Posterior vena cava (tissue), 2 donors: Measurements from ENCODE around the gene HDHD5. TPM values are rescaled to one million over a fixed set of nuclear protein-coding genes. Genes with fewer than 3 reads are reported as not detected.

Experiments
- DNase-seq: peaks from one replicate; pipeline ENCODE4 v3.0.0-alpha.2; 2020; ENCODE audit warnings: low spot score
- intact Hi-C, 2 donors: fragments of 100-400 bp; cut with DNase I; formaldehyde crosslinking; loops; one replicate each; pipeline versions ENCODE4 v1.14.1 to v1.14.2; 2022 to 2023
- total RNA-seq, 2 donors: library from RNA; stranded (reverse); fragmentation: NEBNext Ultra II Directional; extraction: Animal tissue kit (Norgen Biotek cat#: 25700); gene quantifications; one replicate each; pipeline ENCODE4 v1.2.1, GENCODE V29; 2021
- donor health status: DM: yes; HTN: yes; CAD: no.
- donor health status: DM: yes; HTN: yes; CAD: no.

The HDHD5 gene
- total RNA-seq, 2 donors from 2014 or later, result 19.6 to 19.9 TPM

DNA sequence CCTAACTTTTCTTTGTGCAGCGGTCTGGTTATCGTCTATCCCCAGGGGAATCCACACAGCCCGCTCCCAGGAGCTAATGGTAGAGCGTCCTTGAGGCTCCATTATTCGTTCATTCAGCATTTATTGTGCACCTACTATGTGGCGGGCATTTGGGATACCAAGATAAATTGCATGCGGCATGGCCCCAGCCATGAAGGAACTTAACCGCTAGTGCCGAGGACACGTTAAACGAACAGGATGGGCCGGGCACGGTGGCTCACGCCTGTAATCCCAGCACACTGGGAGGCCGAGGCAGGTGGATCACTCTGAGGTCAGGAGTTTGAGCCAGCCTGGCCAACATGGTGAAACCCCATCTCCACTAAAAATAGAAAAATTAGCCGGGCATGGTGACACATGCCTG is 49.1 kb downstream of the HDHD5 start:
- DNase-seq, result peak; percentile 57

DNA sequence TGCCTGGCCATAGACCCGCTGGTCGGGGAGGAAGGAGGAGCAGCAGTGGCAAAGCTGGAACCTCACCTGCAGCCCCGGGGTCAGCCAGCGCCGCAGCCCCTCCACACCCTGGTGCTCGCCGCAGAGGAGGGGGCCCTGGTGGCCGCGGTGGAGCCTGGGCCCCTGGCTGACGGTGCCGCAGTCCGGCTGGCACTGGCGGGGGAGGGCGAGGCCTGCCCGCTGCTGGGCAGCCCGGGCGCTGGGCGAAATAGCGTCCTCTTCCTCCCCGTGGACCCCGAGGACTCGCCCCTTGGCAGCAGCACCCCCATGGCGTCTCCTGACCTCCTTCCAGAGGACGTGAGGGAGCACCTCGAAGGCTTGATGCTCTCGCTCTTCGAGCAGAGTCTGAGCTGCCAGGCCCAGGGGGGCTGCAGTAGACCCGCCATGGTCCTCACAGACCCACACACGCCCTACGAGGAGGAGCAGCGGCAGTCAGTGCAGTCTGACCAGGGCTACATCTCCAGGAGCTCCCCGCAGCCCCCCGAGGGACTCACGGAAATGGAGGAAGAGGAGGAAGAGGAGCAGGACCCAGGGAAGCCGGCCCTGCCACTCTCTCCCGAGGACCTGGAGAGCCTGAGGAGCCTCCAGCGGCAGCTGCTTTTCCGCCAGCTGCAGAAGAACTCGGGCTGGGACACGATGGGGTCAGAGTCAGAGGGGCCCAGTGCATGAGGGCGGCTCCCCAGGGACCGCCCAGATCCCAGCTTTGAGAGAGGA is 49.8 kb downstream of the HDHD5 start:
- DNase-seq, result peak; percentile 75
- intact Hi-C loops, result no loop called here

More for the DNA sequence above, 49.1 kb downstream of the HDHD5 start:
- intact Hi-C loops, result no loop called here

DNA sequence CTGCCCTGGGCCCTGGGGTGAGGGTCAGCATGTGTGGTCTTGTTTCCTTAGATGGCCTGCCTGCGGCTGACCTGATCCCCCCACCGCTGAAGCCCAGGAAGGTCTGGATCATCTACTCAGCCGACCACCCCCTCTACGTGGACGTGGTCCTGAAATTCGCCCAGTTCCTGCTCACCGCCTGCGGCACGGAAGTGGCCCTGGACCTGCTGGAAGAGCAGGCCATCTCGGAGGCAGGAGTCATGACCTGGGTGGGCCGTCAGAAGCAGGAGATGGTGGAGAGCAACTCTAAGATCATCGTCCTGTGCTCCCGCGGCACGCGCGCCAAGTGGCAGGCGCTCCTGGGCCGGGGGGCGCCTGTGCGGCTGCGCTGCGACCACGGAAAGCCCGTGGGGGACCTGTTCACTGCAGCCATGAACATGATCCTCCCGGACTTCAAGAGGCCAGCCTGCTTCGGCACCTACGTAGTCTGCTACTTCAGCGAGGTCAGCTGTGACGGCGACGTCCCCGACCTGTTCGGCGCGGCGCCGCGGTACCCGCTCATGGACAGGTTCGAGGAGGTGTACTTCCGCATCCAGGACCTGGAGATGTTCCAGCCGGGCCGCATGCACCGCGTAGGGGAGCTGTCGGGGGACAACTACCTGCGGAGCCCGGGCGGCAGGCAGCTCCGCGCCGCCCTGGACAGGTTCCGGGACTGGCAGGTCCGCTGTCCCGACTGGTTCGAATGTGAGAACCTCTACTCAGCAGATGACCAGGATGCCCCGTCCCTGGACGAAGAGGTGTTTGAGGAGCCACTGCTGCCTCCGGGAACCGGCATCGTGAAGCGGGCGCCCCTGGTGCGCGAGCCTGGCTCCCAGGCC is 50.6 kb downstream of the HDHD5 start:
- intact Hi-C loops, result no loop called here
- peak; percentile 81 for DNase-seq

DNA sequence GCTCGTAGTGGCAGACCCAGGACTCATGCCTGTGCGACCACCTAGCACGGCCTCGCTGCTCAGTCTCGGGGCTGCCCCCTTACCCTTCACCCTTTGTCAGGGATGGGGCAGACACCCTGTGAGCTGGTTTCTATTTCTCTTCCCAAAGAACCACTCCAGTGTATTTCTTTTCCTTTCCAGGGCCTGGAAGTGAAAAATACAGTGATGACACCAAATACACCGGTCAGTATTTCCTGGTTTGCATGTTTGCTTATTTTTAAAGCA is 51.6 kb downstream of the HDHD5 start:
- intact Hi-C loops, result no loop called here
- DNase-seq, result peak; percentile 34

DNA sequence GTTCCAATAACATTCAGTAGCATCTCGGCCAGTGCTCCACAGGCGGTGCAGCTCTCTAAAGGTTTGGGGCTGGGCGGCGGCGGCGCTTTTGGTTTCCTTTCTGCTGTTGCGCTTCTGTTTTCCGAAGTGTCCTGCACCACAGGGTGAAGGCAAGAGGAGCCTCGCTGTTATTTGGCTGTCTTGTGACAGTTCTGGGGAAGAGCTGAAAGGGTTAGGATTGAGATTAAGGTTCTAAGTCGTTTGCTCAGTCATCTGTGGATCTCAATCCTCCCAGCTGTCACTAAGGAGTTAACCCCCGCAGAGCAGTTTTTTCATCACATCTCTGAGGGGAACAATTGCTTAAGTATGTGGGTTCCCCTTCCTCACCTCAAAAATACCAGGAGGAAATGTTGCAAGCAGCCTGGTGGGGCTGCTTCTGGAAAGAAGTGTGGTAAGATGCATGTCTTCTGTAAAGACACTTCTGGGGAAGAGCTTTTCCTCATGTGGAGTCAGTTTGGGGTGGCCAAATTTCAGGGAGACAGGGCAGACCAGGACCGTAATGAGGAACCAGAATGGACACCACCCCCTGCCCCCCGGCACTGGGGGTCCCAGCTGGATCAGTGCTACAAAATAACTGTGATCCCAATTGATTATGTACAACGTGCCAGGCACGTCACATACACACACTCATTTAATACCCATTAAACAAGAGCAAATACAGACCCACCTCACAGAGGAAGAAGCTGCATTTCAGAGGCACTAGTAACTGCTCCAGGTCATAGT is 52.1 kb downstream of the HDHD5 start:
- intact Hi-C loops, result no loop called here
- DNase-seq, result peak; percentile 81

DNA sequence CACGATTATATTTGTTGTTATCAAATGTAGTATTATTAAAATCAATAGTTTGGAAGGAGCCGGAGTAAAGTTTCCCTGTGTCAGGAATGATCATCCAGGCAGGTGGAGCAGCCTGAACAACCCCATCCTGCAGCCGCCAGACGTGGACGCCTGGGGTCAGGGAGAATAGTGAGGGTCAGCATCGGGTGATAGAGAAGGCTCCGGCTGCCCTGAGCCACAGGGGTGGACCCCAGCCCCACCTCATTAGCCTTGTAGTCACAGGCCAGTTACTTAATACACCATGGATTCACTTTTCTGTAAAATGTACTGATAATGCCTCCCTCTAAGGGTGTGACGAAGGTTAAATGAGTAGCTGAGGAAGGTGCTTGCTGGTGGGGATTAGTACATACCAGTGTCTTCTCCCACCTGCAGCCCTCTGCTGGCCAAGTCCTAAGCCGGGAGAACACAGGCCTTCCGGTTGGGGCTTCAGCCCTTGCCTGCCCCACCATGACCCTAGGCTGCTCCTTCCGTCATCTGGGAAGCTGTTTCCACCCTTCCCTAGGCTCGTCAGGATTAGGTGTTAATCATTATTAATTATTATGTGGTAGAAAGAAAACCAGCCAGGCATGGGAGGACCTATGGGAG is 52.8 kb downstream of the HDHD5 start:
- intact Hi-C loops, result no loop called here

DNA sequence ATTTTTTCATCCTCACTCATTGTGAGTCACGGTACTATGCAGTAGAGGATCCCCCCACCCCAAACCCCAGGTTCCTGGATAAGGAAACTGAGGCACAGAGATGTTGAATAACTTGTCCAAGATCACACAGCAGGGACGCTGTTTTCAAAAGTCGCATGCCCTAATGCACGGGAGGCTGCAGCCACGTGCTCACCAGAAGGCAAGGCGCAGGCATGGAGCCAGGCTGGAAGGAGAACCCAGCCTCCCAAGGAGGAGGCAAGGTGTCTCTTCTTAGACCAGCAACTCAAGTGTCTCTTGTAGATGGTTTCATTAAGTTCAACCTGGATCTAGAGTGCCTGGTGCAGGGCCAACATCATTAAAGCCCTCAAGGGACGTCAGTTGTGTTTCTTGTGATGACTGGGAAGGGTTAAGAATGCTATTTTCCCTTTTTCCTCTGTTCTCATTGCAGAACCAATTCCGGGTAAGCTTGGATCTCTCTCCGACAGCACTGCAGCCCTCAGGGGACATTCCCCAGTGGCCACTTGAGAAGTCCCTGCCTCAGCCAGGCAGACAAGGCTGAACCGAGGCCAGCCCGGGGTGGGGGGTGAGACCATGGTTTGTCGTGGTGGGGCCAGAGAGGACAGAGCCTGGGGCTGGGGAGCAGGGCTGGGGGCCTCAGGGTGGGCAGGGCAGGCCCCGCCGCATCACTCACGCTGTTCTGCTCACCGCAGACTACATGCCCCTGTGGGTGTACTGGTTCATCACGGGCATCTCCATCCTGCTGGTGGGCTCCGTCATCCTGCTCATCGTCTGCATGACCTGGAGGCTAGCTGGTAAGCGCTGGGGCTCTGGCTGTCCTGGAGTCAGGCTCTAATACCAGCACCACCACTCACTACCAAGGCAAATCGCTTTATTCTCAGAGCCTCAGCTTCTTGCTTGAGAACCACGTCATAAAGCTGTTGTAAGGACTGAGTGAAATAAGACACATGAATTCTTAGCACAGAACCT is 53.6 kb downstream of the HDHD5 start:
- DNase-seq, result peak; percentile 58
- intact Hi-C loops, result no loop called here

More for the DNA sequence above, 52.8 kb downstream of the HDHD5 start:
- peak; percentile 18 for DNase-seq

DNA sequence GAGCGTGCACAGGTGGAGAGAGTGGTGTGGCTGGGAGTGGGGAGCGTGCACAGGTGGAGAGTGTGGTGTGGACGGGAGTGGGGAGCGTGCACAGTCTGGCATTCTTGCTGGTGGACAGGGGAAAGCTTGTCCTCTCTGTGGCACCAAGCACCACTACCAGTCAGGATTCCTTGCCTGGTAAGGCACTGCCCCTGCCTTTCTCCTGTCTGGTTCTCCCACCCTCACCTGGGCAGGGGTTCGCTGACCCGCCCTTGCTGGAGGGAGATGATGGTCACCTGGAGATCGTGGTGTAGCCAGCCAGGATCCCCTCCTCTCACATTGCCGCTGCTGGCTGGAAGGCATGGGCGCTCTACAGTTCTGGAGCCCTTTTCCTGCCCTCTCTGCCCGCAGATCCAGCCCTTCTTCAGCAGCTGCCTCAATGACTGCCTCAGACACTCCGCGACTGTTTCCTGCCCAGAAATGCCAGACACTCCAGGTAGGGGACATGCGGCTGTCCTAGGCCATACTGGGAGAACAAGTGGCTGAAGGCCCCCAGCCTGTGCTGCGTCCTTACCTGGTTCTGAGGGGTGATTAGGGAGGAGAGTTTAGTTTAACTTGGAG is 54.6 kb downstream of the HDHD5 start:
- DNase-seq, result peak; percentile 44
- intact Hi-C loops, result no loop called here

DNA sequence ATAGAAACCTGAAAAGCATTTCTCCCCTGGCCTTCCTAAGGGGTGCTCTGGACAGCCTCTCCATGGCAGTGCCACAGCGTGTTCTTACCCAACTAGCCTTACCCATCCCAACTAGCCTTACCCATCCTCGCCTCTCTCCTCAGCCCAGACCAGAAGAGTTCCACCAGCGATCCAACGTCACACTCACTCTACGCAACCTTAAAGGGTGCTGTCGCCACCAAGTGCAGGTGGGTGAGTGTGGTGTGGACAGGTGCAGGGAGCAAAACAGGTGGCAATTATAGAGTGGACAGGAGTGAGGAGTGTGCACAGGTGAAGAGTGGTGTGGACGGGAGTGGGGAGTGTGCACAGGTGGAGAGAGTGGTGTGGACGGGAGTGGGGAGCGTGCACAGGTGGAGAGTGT is 55.7 kb downstream of the HDHD5 start:
- peak; percentile 40 for DNase-seq

DNA sequence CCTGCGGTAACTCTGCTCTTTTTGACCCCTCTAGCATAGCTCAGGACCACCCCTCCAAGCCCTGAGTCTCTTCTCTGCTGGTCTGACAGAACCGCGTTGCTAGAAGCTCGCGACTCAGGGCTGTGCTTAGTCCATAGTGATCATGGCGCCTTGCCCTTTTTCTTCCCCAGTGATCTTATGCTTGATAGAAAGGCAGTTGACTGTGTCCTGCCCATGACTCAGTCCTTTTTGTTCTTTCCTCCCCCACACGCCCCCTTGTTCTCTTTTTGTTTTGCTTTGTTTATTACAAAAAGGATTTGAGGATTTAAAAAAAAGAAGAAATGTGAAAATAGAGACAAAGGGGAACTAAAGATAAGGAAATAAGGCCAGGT is 56.8 kb downstream of the HDHD5 start:
- DNase-seq, result peak; percentile 40
- intact Hi-C loops, result no loop called here

More for the DNA sequence above, 55.7 kb downstream of the HDHD5 start:
- intact Hi-C loops, result no loop called here

DNA sequence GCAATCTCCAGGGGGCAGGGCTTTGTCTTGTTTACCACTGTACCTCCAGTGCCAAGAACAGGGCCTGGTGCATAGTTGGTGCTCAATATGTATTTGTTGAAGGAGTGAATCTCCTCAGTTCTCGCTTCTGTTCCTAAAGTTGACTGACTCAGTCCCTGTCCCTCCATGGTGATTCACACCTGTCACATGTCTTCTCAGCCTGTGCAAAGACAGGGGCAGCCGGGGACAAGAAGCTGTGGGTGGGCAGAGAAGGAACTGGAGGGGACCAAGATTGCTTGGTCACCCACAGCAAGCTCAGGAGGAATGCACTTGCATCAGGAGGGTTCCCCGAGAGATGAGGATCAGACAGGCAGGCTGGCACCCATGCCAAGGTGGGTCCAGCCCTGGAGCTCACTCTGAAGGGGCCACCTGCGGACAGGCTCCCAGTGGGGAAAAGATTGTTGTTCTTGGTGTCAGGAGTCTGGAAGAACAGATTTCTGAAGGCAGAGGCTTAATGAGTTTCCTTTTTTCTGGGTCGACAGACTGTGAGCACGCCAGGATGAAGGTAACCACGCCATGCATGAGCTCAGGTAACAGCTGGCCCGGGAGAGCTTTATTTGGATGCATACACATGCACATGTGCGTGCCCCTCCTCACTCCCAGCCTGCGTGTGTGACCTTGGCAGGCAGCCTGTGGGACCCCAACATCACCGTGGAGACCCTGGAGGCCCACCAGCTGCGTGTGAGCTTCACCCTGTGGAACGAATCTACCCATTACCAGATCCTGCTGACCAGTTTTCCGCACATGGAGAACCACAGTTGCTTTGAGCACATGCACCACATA is 57.4 kb downstream of the HDHD5 start:
- intact Hi-C loops, result no loop called here

DNA sequence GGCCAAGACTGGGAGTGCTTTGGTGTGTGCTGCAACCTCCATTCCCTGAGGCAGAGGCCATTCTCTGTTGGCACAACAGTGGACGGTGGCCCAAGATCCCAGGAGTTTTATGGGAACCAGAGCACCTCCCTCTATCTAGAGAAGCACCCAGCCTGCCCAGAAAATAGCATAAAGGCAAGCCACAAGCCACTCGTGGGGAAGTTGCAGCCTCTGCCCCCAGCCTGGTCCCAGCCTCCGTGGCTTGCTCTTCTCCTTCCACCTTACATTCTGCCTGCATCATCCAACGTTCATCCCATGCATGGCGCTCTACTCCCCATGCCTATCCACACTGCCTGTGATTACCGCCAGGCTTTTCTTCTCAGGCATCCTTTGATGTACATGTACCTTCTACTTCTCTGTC is 58.5 kb downstream of the HDHD5 start:
- peak; percentile 44 for DNase-seq
- intact Hi-C loops, result no loop called here

More for the DNA sequence above, 57.4 kb downstream of the HDHD5 start:
- DNase-seq, result peak; percentile 35

DNA sequence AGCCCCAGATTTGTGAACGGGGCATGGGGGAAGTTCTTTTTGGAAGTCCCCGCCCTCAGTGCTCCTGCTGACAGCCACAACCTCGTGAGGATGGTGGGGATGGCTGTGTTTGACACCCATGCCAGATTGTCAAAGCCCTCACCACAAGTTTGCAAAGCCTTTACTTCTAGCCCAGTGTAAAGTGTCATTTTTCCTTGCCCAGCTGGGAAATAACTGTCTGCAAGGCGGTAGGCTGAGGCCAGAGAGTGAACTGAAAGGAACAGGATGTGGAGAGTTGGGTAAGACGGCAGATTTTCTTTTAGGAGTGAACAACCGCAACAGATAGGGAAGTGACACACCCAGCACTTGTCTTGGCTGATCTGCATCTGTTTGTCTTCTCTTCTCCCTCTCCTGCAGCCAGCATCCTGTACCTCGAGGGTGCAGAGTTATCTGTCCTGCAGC is 60.7 kb downstream of the HDHD5 start:
- peak; percentile 59 for DNase-seq
- intact Hi-C loops, result no loop called here

DNA sequence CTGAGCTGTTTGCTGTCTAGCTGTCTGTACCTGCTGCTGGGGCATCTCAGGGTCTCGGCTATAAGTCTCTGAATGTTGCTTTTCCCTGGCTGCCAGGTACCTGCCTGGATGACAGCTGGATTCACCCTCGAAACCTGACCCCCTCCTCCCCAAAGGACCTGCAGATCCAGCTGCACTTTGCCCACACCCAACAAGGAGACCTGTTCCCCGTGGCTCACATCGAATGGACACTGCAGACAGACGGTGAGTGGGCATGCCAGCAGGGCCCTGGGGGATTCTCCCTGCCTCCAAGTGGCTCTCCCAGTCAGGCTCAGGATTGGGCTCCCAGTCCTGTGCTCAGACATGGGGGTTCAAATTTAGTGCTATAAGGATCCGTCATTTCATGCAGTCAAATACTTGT is 61.4 kb downstream of the HDHD5 start:
- peak; percentile 57 for DNase-seq
- intact Hi-C loops, result no loop called here

DNA sequence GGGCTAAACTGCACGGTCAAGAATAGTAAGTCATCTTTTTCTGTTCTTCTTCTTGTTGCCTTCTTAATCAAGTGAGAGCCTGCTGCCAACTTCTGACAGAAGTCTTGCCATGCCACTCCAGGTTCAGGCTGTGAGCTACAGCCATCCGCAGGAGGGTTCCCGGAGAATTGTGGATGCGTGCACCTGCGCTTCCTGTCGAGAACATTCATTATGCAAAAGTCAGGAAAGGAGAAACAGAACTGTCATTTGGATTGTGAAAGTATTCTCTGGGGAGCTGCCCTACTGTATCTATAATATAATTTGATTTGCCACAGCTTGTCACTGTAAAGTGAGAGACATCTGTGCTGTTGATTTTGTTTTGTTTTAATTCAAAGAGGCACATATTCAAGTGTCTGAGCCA is 62.0 kb downstream of the HDHD5 start:
- intact Hi-C loops, result no loop called here

DNA sequence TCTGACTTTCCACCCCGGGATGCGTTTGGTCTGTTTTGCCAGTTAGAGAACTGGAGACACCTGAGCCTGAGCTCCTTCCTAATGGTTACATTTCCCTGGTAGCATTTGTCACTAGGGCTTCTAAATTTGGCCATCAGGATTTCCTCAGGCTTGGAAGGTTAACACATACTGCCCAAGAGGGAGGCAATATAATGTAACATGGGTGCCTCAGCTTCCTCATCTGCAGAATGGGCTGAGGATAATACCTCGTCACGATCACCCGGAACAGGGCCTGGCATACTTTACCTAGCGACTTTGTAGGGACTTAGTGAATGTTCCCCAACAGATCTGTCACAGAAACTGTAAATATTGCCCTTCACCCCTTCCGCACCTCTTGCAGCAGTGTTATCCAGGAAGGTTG is 63.0 kb downstream of the HDHD5 start:
- intact Hi-C loops, result no loop called here
- peak; percentile 3 for DNase-seq

More for the DNA sequence above, 62.0 kb downstream of the HDHD5 start:
- no peak for DNase-seq

DNA sequence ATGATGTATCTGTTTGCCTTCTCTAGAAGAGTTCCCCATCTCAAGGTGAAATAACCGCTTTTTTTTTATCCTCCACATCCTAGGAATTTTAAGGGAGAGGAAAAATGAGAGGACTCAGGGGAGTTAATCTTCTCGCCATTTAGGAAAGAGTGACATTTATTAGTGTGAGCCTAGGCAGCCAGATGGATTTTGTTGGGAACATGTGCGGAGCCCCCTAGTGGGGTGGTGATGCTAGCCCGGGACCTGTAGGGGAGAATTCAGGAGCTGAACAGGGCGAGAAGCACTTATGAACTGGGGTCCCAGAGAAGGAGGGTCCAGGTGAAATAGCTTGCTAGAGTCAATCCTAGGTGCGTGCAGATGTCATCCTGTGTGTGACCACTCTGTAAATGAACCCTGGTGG is 63.5 kb downstream of the HDHD5 start:
- peak; percentile 7 for DNase-seq
- intact Hi-C loops, result no loop called here
